NOMO-1 treated with DMSO at 0.1 percent for 48 hours (cell line): ENCODE measurements around the gene SMARCC1.

Experiments used
- DNase-seq: peaks from one replicate; lab custom pipeline; 2025; ENCODE audit not compliant: unreplicated experiment; lab: John Stamatoyannopoulos, UW

SMARCC1 gene

GRCh38 chr3:47592066-47592795, 189.5 kb downstream of the SMARCC1 start:
- DNase-seq: no peak

GRCh38 chr3:47590216-47590615, 191.5 kb downstream of the SMARCC1 start:
- DNase-seq: no peak

GRCh38 chr3:47588587-47588986, 193.1 kb downstream of the SMARCC1 start:
- no peak for DNase-seq

- DNase-seq: no peak
Measured at GRCh38 chr3:47588053-47588452, 193.6 kb downstream of the SMARCC1 start.

GRCh38 chr3:47586746-47587145, 194.9 kb downstream of the SMARCC1 start:
- DNase-seq: no peak

GRCh38 chr3:47583320-47584075, 198.2 kb downstream of the SMARCC1 start:
- no peak for DNase-seq

- DNase-seq: no peak
Measured at GRCh38 chr3:47581835-47582234, 199.9 kb downstream of the SMARCC1 start.

GRCh38 chr3:47581422-47581821, 200.3 kb downstream of the SMARCC1 start:
- no peak for DNase-seq

- no peak for DNase-seq
Measured at GRCh38 chr3:47580481-47580880, 201.2 kb downstream of the SMARCC1 start.

- DNase-seq: no peak
Measured at GRCh38 chr3:47579875-47580274, 201.8 kb downstream of the SMARCC1 start.

- DNase-seq: no peak
Measured at GRCh38 chr3:47578691-47579632, 202.7 kb downstream of the SMARCC1 start, which contains the start of gene CSPG5. TSS of gene CSPG5 (minus strand) at chr3:47578865. CDS start at chr3:47578693, 172 bp downstream.

- DNase-seq: peak; percentile 8
Measured at GRCh38 chr3:47578119-47578632, 203.5 kb downstream of the SMARCC1 start.

GRCh38 chr3:47577583-47578118, 204.0 kb downstream of the SMARCC1 start:
- DNase-seq: no peak

GRCh38 chr3:47573190-47574172, 208.2 kb downstream of the SMARCC1 start:
- DNase-seq: no peak

GRCh38 chr3:47571391-47572175, 210.1 kb downstream of the SMARCC1 start:
- no peak for DNase-seq

- DNase-seq: no peak
Measured at GRCh38 chr3:47568901-47569300, 212.8 kb downstream of the SMARCC1 start.

- DNase-seq: no peak
Measured at GRCh38 chr3:47567149-47567548, 214.5 kb downstream of the SMARCC1 start.

- DNase-seq: no peak
Measured at GRCh38 chr3:47566667-47567066, 215.0 kb downstream of the SMARCC1 start.
